Immature natural killer cell (primary cell): ENCODE measurements around the gene DLG3. TPM values are rescaled to one million over a fixed set of nuclear protein-coding genes. Genes with fewer than 3 reads are reported as not detected.

Experiments used
- DNase-seq, 3 donors: peaks; one replicate each; pipeline ENCODE4 v3.0.0; 2022; ENCODE audit warnings: mixed read lengths in 1 of 3
- H3K27ac Mint-ChIP-seq, 6 donors: one replicate each; pipeline ENCODE4 v1.8.0; 2020; ENCODE audit warnings: mixed read lengths in 6 of 6, mild to moderate bottlenecking in 5 of 6, inconsistent platforms in 4 of 6, moderate library complexity in 3 of 6
- H3K27me3 Mint-ChIP-seq, 3 donors: one replicate each; pipeline ENCODE4 v1.8.0; 2020 to 2021; ENCODE audit warnings: low read depth in 3 of 3, mild to moderate bottlenecking in 3 of 3, mixed read lengths in 3 of 3, moderate library complexity in 3 of 3, inconsistent platforms in 1 of 3
- H3K36me3 Mint-ChIP-seq, 3 donors: one replicate each; pipeline ENCODE4 v1.8.0; 2020; ENCODE audit warnings: mixed read lengths in 3 of 3, inconsistent platforms in 2 of 3, mild to moderate bottlenecking in 2 of 3
- H3K4me1 Mint-ChIP-seq, 2 donors: one replicate each; pipeline ENCODE4 v1.8.0; 2020; ENCODE audit warnings: inconsistent platforms in 2 of 2, mild to moderate bottlenecking in 2 of 2, mixed read lengths in 2 of 2, moderate library complexity in 1 of 2
- H3K4me3 Mint-ChIP-seq, 5 donors: one replicate each; pipeline ENCODE4 v1.8.0; 2020; ENCODE audit warnings: mild to moderate bottlenecking in 5 of 5, mixed read lengths in 5 of 5, inconsistent platforms in 3 of 5, moderate library complexity in 3 of 5
- H3K9me3 Mint-ChIP-seq, 6 donors: one replicate each; pipeline ENCODE4 v1.8.0; 2020; ENCODE audit warnings: mild to moderate bottlenecking in 6 of 6, mixed read lengths in 6 of 6, inconsistent platforms in 4 of 6, moderate library complexity in 3 of 6
- polyA plus RNA-seq, 3 donors: library from polyadenylated mRNA; unstranded; fragments of 300-500 nt; fragmentation: Illumina TruSeq; gene quantifications; one replicate each; pipeline ENCODE4 v1.2.3, GENCODE V29; 2021

Gene DLG3
- polyA plus RNA-seq, 3 donors from 2014 or later = 1.9 to 9.9 (median 6.6) TPM

- Mint-ChIP-seq H3K4me1 (peaks cover under 1 to 3% of the 10 kb centered on the region in 2 donors), H3K27ac (no peak overlapping the region), H3K27me3 (peaks cover 12 to 20% (median 19%) of the 10 kb centered on the region in 3 donors), H3K36me3 (no peaks in the 10 kb centered on the region), H3K4me3 (no peak overlapping the region), H3K9me3 (no peaks in the 10 kb centered on the region)
- DNase-seq = no peak
Measured at GRCh38 chrX:70446380-70447350, 2.0 kb downstream of the DLG3 start.

GRCh38 chrX:70449457-70449966 lies 4.9 kb downstream of the DLG3 start:
- Mint-ChIP-seq H3K4me3 (no peak overlapping the region), H3K27ac (no peak overlapping the region), H3K4me1 (peaks cover 18 to 21% of the 10 kb centered on the region in 2 donors), H3K36me3 (no peaks in the 10 kb centered on the region), H3K9me3 (no peaks in the 10 kb centered on the region), H3K27me3 (peaks cover 1 to 10% (median 8%) of the 10 kb centered on the region in 3 donors)
- no peak for DNase-seq

- H3K4me1 Mint-ChIP-seq = peaks cover 37 to 39% of the 10 kb centered on the region in 2 donors
- no peaks in the 10 kb centered on the region for H3K9me3 Mint-ChIP-seq
- peak overlapping the region; percentile 71 to 95 (median 84) for H3K27ac Mint-ChIP-seq
- DNase-seq = peak; percentile 52 to 63 (median 58)
- H3K27me3 Mint-ChIP-seq = peaks cover 3 to 6% (median 3%) of the 10 kb centered on the region in 3 donors
- H3K36me3 Mint-ChIP-seq = peaks cover 0 to 4% (median 0%) of the 10 kb centered on the region in 3 donors
- H3K4me3 Mint-ChIP-seq = peak overlapping the region; percentile 87 to 96 (median 91)
Measured at GRCh38 chrX:70452143-70452733, 7.6 kb downstream of the DLG3 start.

- H3K27ac Mint-ChIP-seq = peak overlapping the region; percentile 22 to 71 (median 62)
- DNase-seq = no peak
- peak overlapping the region; percentile 74 to 91 (median 81) for H3K4me3 Mint-ChIP-seq
Measured at GRCh38 chrX:70453024-70453618, 8.5 kb downstream of the DLG3 start.

GRCh38 chrX:70454441-70455365 lies 10.1 kb downstream of the DLG3 start:
- H3K4me1 Mint-ChIP-seq = peaks cover 38 to 39% of the 10 kb centered on the region in 2 donors
- no peaks in the 10 kb centered on the region for H3K9me3 Mint-ChIP-seq
- peak; percentile 62 to 69 (median 64) for DNase-seq
- peak overlapping the region; percentile 67 to 91 (median 84) for H3K27ac Mint-ChIP-seq
- H3K27me3 Mint-ChIP-seq = peaks cover 3 to 6% (median 3%) of the 10 kb centered on the region in 3 donors
- peaks cover 0 to 4% (median 0%) of the 10 kb centered on the region in 3 donors for H3K36me3 Mint-ChIP-seq
- peak overlapping the region; percentile 78 to 91 (median 83) for H3K4me3 Mint-ChIP-seq

More at GRCh38 chrX:70453024-70453618, 8.5 kb downstream of the DLG3 start:
- H3K9me3 Mint-ChIP-seq = no peaks in the 10 kb centered on the region
- H3K27me3 Mint-ChIP-seq = peaks cover 3 to 6% (median 3%) of the 10 kb centered on the region in 3 donors
- peaks cover 0 to 4% (median 0%) of the 10 kb centered on the region in 3 donors for H3K36me3 Mint-ChIP-seq
- peaks cover 38 to 39% of the 10 kb centered on the region in 2 donors for H3K4me1 Mint-ChIP-seq

- peaks cover 38 to 39% of the 10 kb centered on the region in 2 donors for H3K4me1 Mint-ChIP-seq
- peaks cover 0 to 4% (median 0%) of the 10 kb centered on the region in 3 donors for H3K36me3 Mint-ChIP-seq
- peak overlapping the region; percentile 71 to 91 (median 82) for H3K4me3 Mint-ChIP-seq
- H3K9me3 Mint-ChIP-seq = no peaks in the 10 kb centered on the region
- H3K27ac Mint-ChIP-seq = peak overlapping the region; percentile 51 to 84 (median 66)
- no peak for DNase-seq
- peaks cover 3% of the 10 kb centered on the region in 3 donors for H3K27me3 Mint-ChIP-seq
Measured at GRCh38 chrX:70455366-70456202, 10.9 kb downstream of the DLG3 start.

GRCh38 chrX:70456256-70456655 lies 11.6 kb downstream of the DLG3 start:
- peaks cover 0 to 3% (median 3%) of the 10 kb centered on the region in 3 donors for H3K27me3 Mint-ChIP-seq
- peak in 1 of 3 donors; percentile 40 for DNase-seq
- peaks cover 39% of the 10 kb centered on the region in 2 donors for H3K4me1 Mint-ChIP-seq
- H3K36me3 Mint-ChIP-seq = peaks cover 0 to 4% (median 3%) of the 10 kb centered on the region in 3 donors
- H3K9me3 Mint-ChIP-seq = no peaks in the 10 kb centered on the region
- H3K4me3 Mint-ChIP-seq = peak overlapping the region; percentile 71 to 91 (median 82)
- peak overlapping the region; percentile 51 to 84 (median 66) for H3K27ac Mint-ChIP-seq

- Mint-ChIP-seq H3K36me3 (peaks cover 0 to 4% (median 3%) of the 10 kb centered on the region in 3 donors), H3K4me1 (peaks cover 12 to 14% of the 10 kb centered on the region in 2 donors), H3K4me3 (no peak overlapping the region), H3K9me3 (no peaks in the 10 kb centered on the region), H3K27ac (peak overlapping the region in 2 of 6 donors; percentile 12 to 24), H3K27me3 (no peaks in the 10 kb centered on the region)
- DNase-seq = no peak
Measured at GRCh38 chrX:70461026-70461425, 16.4 kb downstream of the DLG3 start.

GRCh38 chrX:70464051-70464450 lies 19.4 kb downstream of the DLG3 start:
- H3K36me3 Mint-ChIP-seq = peaks cover 3 to 4% (median 3%) of the 10 kb centered on the region in 3 donors
- peaks cover 0 to 2% of the 10 kb centered on the region in 2 donors for H3K4me1 Mint-ChIP-seq
- no peaks in the 10 kb centered on the region for H3K9me3 Mint-ChIP-seq
- no peak overlapping the region for H3K27ac Mint-ChIP-seq
- no peak for DNase-seq
- H3K4me3 Mint-ChIP-seq = no peak overlapping the region
- H3K27me3 Mint-ChIP-seq = no peaks in the 10 kb centered on the region

GRCh38 chrX:70466968-70467367 lies 22.3 kb downstream of the DLG3 start:
- peaks cover 0 to 8% (median 4%) of the 10 kb centered on the region in 3 donors for H3K36me3 Mint-ChIP-seq
- no peaks in the 10 kb centered on the region for H3K27me3 Mint-ChIP-seq
- DNase-seq = no peak
- H3K4me3 Mint-ChIP-seq = no peak overlapping the region
- no peaks in the 10 kb centered on the region for H3K9me3 Mint-ChIP-seq
- no peak overlapping the region for H3K27ac Mint-ChIP-seq
- peaks cover 12 to 21% of the 10 kb centered on the region in 2 donors for H3K4me1 Mint-ChIP-seq

GRCh38 chrX:70468709-70469108 lies 24.1 kb downstream of the DLG3 start:
- H3K27me3 Mint-ChIP-seq = peaks cover 0 to 2% (median 0%) of the 10 kb centered on the region in 3 donors

More at GRCh38 chrX:70468709-70469108, 24.1 kb downstream of the DLG3 start:
- Mint-ChIP-seq H3K27ac (no peak overlapping the region), H3K4me1 (peaks cover 12 to 22% of the 10 kb centered on the region in 2 donors), H3K4me3 (no peak overlapping the region), H3K36me3 (peaks cover 0 to 9% (median 4%) of the 10 kb centered on the region in 3 donors), H3K9me3 (no peaks in the 10 kb centered on the region)
- no peak for DNase-seq
